Endothelial cell of umbilical vein (primary cell): ENCODE measurements around the gene MOB3A.

Source experiments
- EZH2 ChIP-seq: IDR thresholded peaks from 2 replicates; pipeline ENCODE4 v1.6.1; 2012; ENCODE audit warnings: borderline replicate concordance, low read depth, mild to moderate bottlenecking, moderate library complexity, low read length, inconsistent platforms; ENCODE audit not compliant: severe bottlenecking
- GATA2 ChIP-seq: IDR thresholded peaks from 2 replicates; pipeline ENCODE4 v1.7.0; 2011; ENCODE audit warnings: low read depth, mild to moderate bottlenecking, moderate library complexity, mixed read lengths, low read length; ENCODE audit not compliant: insufficient read length, insufficient read depth
- POLR2A ChIP-seq: IDR thresholded peaks from 2 replicates; pipeline ENCODE4 v1.6.1; 2012; ENCODE audit warnings: low read depth, mild to moderate bottlenecking, control low read depth, low read length
- POLR2AphosphoS5 ChIP-seq: IDR thresholded peaks from 2 replicates; pipeline ENCODE4 v1.6.1; 2012; ENCODE audit warnings: low read depth, mild to moderate bottlenecking, control low read depth, low read length, moderate library complexity; ENCODE audit not compliant: insufficient read depth
- TF ChIP-seq, protein P1 (sequence below), 2 donors: IDR thresholded peaks; 1 replicate in 1 of 2; 2 replicates in 1 of 2; pipeline ENCODE4 v1.5.1; 2011; ENCODE audit warnings: low read length in 2 of 2, mild to moderate bottlenecking in 2 of 2, moderate library complexity in 2 of 2, control low read depth in 1 of 2, inconsistent platforms in 1 of 2, low read depth in 1 of 2; ENCODE audit not compliant: insufficient read depth in 1 of 2; ENCODE audit errors: extremely low read depth in 1 of 2

DNA sequence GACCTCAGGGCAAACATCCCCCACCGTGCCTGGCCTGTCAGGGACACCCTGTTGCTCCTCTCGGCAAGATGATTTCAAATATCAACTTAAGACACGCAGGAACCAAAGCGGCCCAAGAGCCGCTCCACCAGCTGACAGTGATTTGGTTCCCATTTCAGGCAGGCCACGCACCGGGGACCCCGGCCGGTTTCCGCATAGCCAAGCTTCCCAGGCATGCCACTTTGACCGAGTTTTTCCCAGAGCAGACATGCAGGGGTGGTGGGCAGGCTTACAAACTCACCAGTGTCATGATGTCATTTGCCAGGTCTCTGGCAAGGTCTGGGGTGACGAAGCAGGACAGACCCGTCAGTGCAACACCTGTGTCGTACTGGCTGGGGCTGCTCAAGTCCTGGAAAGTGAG lies 36.1 kb upstream of the MOB3A start:
- TF ChIP-seq, protein P1, sequence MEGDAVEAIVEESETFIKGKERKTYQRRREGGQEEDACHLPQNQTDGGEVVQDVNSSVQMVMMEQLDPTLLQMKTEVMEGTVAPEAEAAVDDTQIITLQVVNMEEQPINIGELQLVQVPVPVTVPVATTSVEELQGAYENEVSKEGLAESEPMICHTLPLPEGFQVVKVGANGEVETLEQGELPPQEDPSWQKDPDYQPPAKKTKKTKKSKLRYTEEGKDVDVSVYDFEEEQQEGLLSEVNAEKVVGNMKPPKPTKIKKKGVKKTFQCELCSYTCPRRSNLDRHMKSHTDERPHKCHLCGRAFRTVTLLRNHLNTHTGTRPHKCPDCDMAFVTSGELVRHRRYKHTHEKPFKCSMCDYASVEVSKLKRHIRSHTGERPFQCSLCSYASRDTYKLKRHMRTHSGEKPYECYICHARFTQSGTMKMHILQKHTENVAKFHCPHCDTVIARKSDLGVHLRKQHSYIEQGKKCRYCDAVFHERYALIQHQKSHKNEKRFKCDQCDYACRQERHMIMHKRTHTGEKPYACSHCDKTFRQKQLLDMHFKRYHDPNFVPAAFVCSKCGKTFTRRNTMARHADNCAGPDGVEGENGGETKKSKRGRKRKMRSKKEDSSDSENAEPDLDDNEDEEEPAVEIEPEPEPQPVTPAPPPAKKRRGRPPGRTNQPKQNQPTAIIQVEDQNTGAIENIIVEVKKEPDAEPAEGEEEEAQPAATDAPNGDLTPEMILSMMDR (IDR thresholded peaks at IDR 0.05; ENCODE audit: extremely low read depth in 1 of 2, insufficient read depth in 1 of 2, low read depth in 1 of 2, low read length in 2 of 2), result no peak
- no peak for TF ChIP-seq POLR2A
- no peak for TF ChIP-seq POLR2AphosphoS5
- TF ChIP-seq EZH2, result no peak
- no peak for TF ChIP-seq GATA2
